ENCODE results near the gene KCTD21. TPM values are rescaled to one million over a fixed set of nuclear protein-coding genes. Genes with fewer than 3 reads are reported as not detected.
"Not testable (repeated sequence)": the region's sequence is repeated elsewhere in the genome, so short reads cannot be mapped to it uniquely, and the experiment has no call there.

Gene KCTD21
- total RNA-seq, 1 donor from 2014 or later, result 2.6 TPM

GRCh38 chr11:78226684-78227680 lies 38.6 kb upstream of the KCTD21 start:
- no peaks in the 10 kb centered on the region for H3K9me3 ChIP-seq (ENCODE audit: control insufficient read depth in 3 of 3, low read length in 3 of 3)
- no peak overlapping the region for H3K9ac ChIP-seq (ENCODE audit: low read depth in 1 of 3, low read length in 3 of 3)
- peaks cover 16 to 29% (median 28%) of the 10 kb centered on the region in 3 donors for H3K36me3 ChIP-seq (ENCODE audit: control insufficient read depth in 3 of 3, insufficient read depth in 3 of 3, low read length in 3 of 3)
- no peak overlapping the region for H3K4me3 ChIP-seq (ENCODE audit: low read length in 3 of 3)
- H3K27ac ChIP-seq (ENCODE audit: low read depth, low read length), result no peak overlapping the region
- no peaks in the 10 kb centered on the region for H3K27me3 ChIP-seq (ENCODE audit: control insufficient read depth in 3 of 3, insufficient read depth in 3 of 3, low read length in 3 of 3)
- H3K4me1 ChIP-seq (ENCODE audit: control insufficient read depth in 3 of 3, insufficient read depth in 3 of 3, low read length in 3 of 3), result peaks cover 2 to 17% (median 7%) of the 10 kb centered on the region in 3 donors

GRCh38 chr11:78224906-78225420 lies 36.5 kb upstream of the KCTD21 start:
- Histone ChIP-seq H3K27me3 (ENCODE audit: control insufficient read depth in 3 of 3, insufficient read depth in 3 of 3, low read length in 3 of 3) (no peaks in the 10 kb centered on the region), H3K4me3 (ENCODE audit: low read length in 3 of 3) (no peak overlapping the region), H3K9me3 (ENCODE audit: control insufficient read depth in 3 of 3, low read length in 3 of 3) (no peaks in the 10 kb centered on the region), H3K9ac (ENCODE audit: low read depth in 1 of 3, low read length in 3 of 3) (no peak overlapping the region), H3K27ac (ENCODE audit: low read depth, low read length) (no peak overlapping the region), H3K4me1 (ENCODE audit: control insufficient read depth in 3 of 3, insufficient read depth in 3 of 3, low read length in 3 of 3) (no peaks in the 10 kb centered on the region), H3K36me3 (ENCODE audit: control insufficient read depth in 3 of 3, insufficient read depth in 3 of 3, low read length in 3 of 3) (peaks cover 27 to 48% (median 45%) of the 10 kb centered on the region in 3 donors)

GRCh38 chr11:78224506-78224905 lies 36.1 kb upstream of the KCTD21 start:
- no peak overlapping the region for H3K27ac ChIP-seq (ENCODE audit: low read depth, low read length)
- H3K27me3 ChIP-seq (ENCODE audit: control insufficient read depth in 3 of 3, insufficient read depth in 3 of 3, low read length in 3 of 3), result no peaks in the 10 kb centered on the region
- H3K36me3 ChIP-seq (ENCODE audit: control insufficient read depth in 3 of 3, insufficient read depth in 3 of 3, low read length in 3 of 3), result peaks cover 31 to 52% (median 49%) of the 10 kb centered on the region in 3 donors
- no peaks in the 10 kb centered on the region for H3K9me3 ChIP-seq (ENCODE audit: control insufficient read depth in 3 of 3, low read length in 3 of 3)
- no peak overlapping the region for H3K9ac ChIP-seq (ENCODE audit: low read depth in 1 of 3, low read length in 3 of 3)
- no peaks in the 10 kb centered on the region for H3K4me1 ChIP-seq (ENCODE audit: control insufficient read depth in 3 of 3, insufficient read depth in 3 of 3, low read length in 3 of 3)
- no peak overlapping the region for H3K4me3 ChIP-seq (ENCODE audit: low read length in 3 of 3)

GRCh38 chr11:78223320-78223954 lies 35.0 kb upstream of the KCTD21 start:
- no peak overlapping the region for H3K9ac ChIP-seq (ENCODE audit: low read depth in 1 of 3, low read length in 3 of 3)
- H3K4me1 ChIP-seq (ENCODE audit: control insufficient read depth in 3 of 3, insufficient read depth in 3 of 3, low read length in 3 of 3), result no peaks in the 10 kb centered on the region
- no peak overlapping the region for H3K4me3 ChIP-seq (ENCODE audit: low read length in 3 of 3)
- no peak overlapping the region for H3K27ac ChIP-seq (ENCODE audit: low read depth, low read length)
- no peaks in the 10 kb centered on the region for H3K27me3 ChIP-seq (ENCODE audit: control insufficient read depth in 3 of 3, insufficient read depth in 3 of 3, low read length in 3 of 3)
- H3K9me3 ChIP-seq (ENCODE audit: control insufficient read depth in 3 of 3, low read length in 3 of 3), result no peaks in the 10 kb centered on the region
- H3K36me3 ChIP-seq (ENCODE audit: control insufficient read depth in 3 of 3, insufficient read depth in 3 of 3, low read length in 3 of 3), result peaks cover 39 to 63% (median 58%) of the 10 kb centered on the region in 3 donors

- H3K9me3 ChIP-seq (ENCODE audit: control insufficient read depth in 3 of 3, low read length in 3 of 3); H3K27ac ChIP-seq (ENCODE audit: low read depth, low read length); H3K27me3 ChIP-seq (ENCODE audit: control insufficient read depth in 3 of 3, insufficient read depth in 3 of 3, low read length in 3 of 3); H3K9ac ChIP-seq (ENCODE audit: low read depth in 1 of 3, low read length in 3 of 3); H3K4me3 ChIP-seq (ENCODE audit: low read length in 3 of 3); H3K4me1 ChIP-seq (ENCODE audit: control insufficient read depth in 3 of 3, insufficient read depth in 3 of 3, low read length in 3 of 3): not testable (repeated sequence)
- H3K36me3 ChIP-seq (ENCODE audit: control insufficient read depth in 3 of 3, insufficient read depth in 3 of 3, low read length in 3 of 3), result peaks cover 44 to 64% (median 64%) of the 10 kb centered on the region in 3 donors
Measured at GRCh38 chr11:78222726-78223125, 34.3 kb upstream of the KCTD21 start.

GRCh38 chr11:78221396-78222315 lies 33.2 kb upstream of the KCTD21 start:
- H3K4me1 ChIP-seq (ENCODE audit: control insufficient read depth in 3 of 3, insufficient read depth in 3 of 3, low read length in 3 of 3), result no peaks in the 10 kb centered on the region
- H3K9me3 ChIP-seq (ENCODE audit: control insufficient read depth in 3 of 3, low read length in 3 of 3), result no peaks in the 10 kb centered on the region
- H3K27ac ChIP-seq (ENCODE audit: low read depth, low read length), result no peak overlapping the region
- no peak overlapping the region for H3K4me3 ChIP-seq (ENCODE audit: low read length in 3 of 3)
- no peaks in the 10 kb centered on the region for H3K27me3 ChIP-seq (ENCODE audit: control insufficient read depth in 3 of 3, insufficient read depth in 3 of 3, low read length in 3 of 3)
- H3K9ac ChIP-seq (ENCODE audit: low read depth in 1 of 3, low read length in 3 of 3), result no peak overlapping the region
- peaks cover 47 to 68% (median 65%) of the 10 kb centered on the region in 3 donors for H3K36me3 ChIP-seq (ENCODE audit: control insufficient read depth in 3 of 3, insufficient read depth in 3 of 3, low read length in 3 of 3)

- Histone ChIP-seq H3K9me3 (ENCODE audit: control insufficient read depth in 3 of 3, low read length in 3 of 3) (no peaks in the 10 kb centered on the region), H3K27me3 (ENCODE audit: control insufficient read depth in 3 of 3, insufficient read depth in 3 of 3, low read length in 3 of 3) (no peaks in the 10 kb centered on the region), H3K9ac (ENCODE audit: low read depth in 1 of 3, low read length in 3 of 3) (no peak overlapping the region), H3K4me1 (ENCODE audit: control insufficient read depth in 3 of 3, insufficient read depth in 3 of 3, low read length in 3 of 3) (no peaks in the 10 kb centered on the region), H3K36me3 (ENCODE audit: control insufficient read depth in 3 of 3, insufficient read depth in 3 of 3, low read length in 3 of 3) (peaks cover 54 to 66% (median 57%) of the 10 kb centered on the region in 3 donors), H3K27ac (ENCODE audit: low read depth, low read length) (no peak overlapping the region), H3K4me3 (ENCODE audit: low read length in 3 of 3) (no peak overlapping the region)
Measured at GRCh38 chr11:78220218-78221157, 32.1 kb upstream of the KCTD21 start.

- Histone ChIP-seq H3K9me3 (ENCODE audit: control insufficient read depth in 3 of 3, low read length in 3 of 3) (no peaks in the 10 kb centered on the region), H3K4me3 (ENCODE audit: low read length in 3 of 3) (no peak overlapping the region), H3K27ac (ENCODE audit: low read depth, low read length) (no peak overlapping the region), H3K27me3 (ENCODE audit: control insufficient read depth in 3 of 3, insufficient read depth in 3 of 3, low read length in 3 of 3) (no peaks in the 10 kb centered on the region), H3K9ac (ENCODE audit: low read depth in 1 of 3, low read length in 3 of 3) (no peak overlapping the region), H3K36me3 (ENCODE audit: control insufficient read depth in 3 of 3, insufficient read depth in 3 of 3, low read length in 3 of 3) (peaks cover 50 to 61% (median 53%) of the 10 kb centered on the region in 3 donors), H3K4me1 (ENCODE audit: control insufficient read depth in 3 of 3, insufficient read depth in 3 of 3, low read length in 3 of 3) (no peaks in the 10 kb centered on the region)
Measured at GRCh38 chr11:78219493-78220217, 31.2 kb upstream of the KCTD21 start.

Data from skeletal muscle tissue (tissue), 4 donors.